ENCODE results near the gene CNOT3. TPM values are rescaled to one million over a fixed set of nuclear protein-coding genes. Genes with fewer than 3 reads are reported as not detected.
"Not testable (repeated sequence)": the region's sequence is repeated elsewhere in the genome, so short reads cannot be mapped to it uniquely, and the experiment has no call there.

CNOT3 gene
- total RNA-seq, 1 donor from 2014 or later = 72.9 TPM

- DNase-seq (ENCODE audit: extremely low spot score, unreplicated experiment) = no peak
- peaks cover 7% of the 10 kb centered on the region for H3K4me1 Mint-ChIP-seq (ENCODE audit: unreplicated experiment)
- H3K9me3 Mint-ChIP-seq = no peaks in the 10 kb centered on the region
- H3K27ac Mint-ChIP-seq = peak overlapping the region; percentile 87
- H3K4me3 Mint-ChIP-seq = peak overlapping the region; percentile 97
- peaks cover 5% of the 10 kb centered on the region for H3K36me3 Mint-ChIP-seq
- no peak for TF ChIP-seq CTCF (conservative IDR thresholded peaks at IDR 0.05)
- no peaks in the 10 kb centered on the region for H3K27me3 Mint-ChIP-seq
Measured at GRCh38 chr19:54191811-54192453, 54.4 kb downstream of the CNOT3 start.

GRCh38 chr19:54193011-54193410 is 55.4 kb downstream of the CNOT3 start:
- Mint-ChIP-seq H3K4me1 (ENCODE audit: unreplicated experiment) (no peaks in the 10 kb centered on the region), H3K9me3 (no peaks in the 10 kb centered on the region), H3K27ac (peak overlapping the region; percentile 63), H3K27me3 (no peaks in the 10 kb centered on the region), H3K4me3 (peak overlapping the region; percentile 58), H3K36me3 (peaks cover 5% of the 10 kb centered on the region)
- no peak for DNase-seq (ENCODE audit: extremely low spot score, unreplicated experiment)
- TF ChIP-seq CTCF (conservative IDR thresholded peaks at IDR 0.05) = no peak

- not testable (repeated sequence) for H3K9me3 Mint-ChIP-seq, H3K4me3 Mint-ChIP-seq
Measured at GRCh38 chr19:54194463-54194862, 56.9 kb downstream of the CNOT3 start.

GRCh38 chr19:54196536-54196935 is 59.0 kb downstream of the CNOT3 start:
- Mint-ChIP-seq H3K27ac (no peak overlapping the region), H3K36me3 (peaks cover 11% of the 10 kb centered on the region), H3K4me1 (ENCODE audit: unreplicated experiment) (peaks cover 6% of the 10 kb centered on the region), H3K4me3 (no peak overlapping the region), H3K9me3 (no peaks in the 10 kb centered on the region), H3K27me3 (no peaks in the 10 kb centered on the region)
- no peak for DNase-seq (ENCODE audit: extremely low spot score, unreplicated experiment)
- no peak for TF ChIP-seq CTCF (conservative IDR thresholded peaks at IDR 0.05)

More at GRCh38 chr19:54194463-54194862, 56.9 kb downstream of the CNOT3 start:
- H3K27me3 Mint-ChIP-seq; H3K27ac Mint-ChIP-seq; H3K36me3 Mint-ChIP-seq; DNase-seq (ENCODE audit: extremely low spot score, unreplicated experiment); H3K4me1 Mint-ChIP-seq (ENCODE audit: unreplicated experiment): not testable (repeated sequence)

- Mint-ChIP-seq H3K36me3 (peaks cover 11% of the 10 kb centered on the region), H3K27ac (no peak overlapping the region)
Measured at GRCh38 chr19:54197121-54197520, 59.6 kb downstream of the CNOT3 start.

More at GRCh38 chr19:54197121-54197520, 59.6 kb downstream of the CNOT3 start:
- no peak for TF ChIP-seq CTCF (conservative IDR thresholded peaks at IDR 0.05)
- H3K4me3 Mint-ChIP-seq = no peak overlapping the region
- H3K9me3 Mint-ChIP-seq = no peaks in the 10 kb centered on the region
- no peaks in the 10 kb centered on the region for H3K27me3 Mint-ChIP-seq
- no peak for DNase-seq (ENCODE audit: extremely low spot score, unreplicated experiment)
- H3K4me1 Mint-ChIP-seq (ENCODE audit: unreplicated experiment) = peaks cover 6% of the 10 kb centered on the region

Data from type B pancreatic cell (in vitro differentiated cells).